Endodermal cell (in vitro differentiated cells): ENCODE results near the gene PRRG3. TPM values are rescaled to one million over a fixed set of nuclear protein-coding genes. Genes with fewer than 3 reads are reported as not detected.

Experiments
- DNase-seq: peaks from one replicate; pipeline ENCODE4 v3.0.0-alpha.2; 2017
- H3K27ac ChIP-seq: 2 replicates; pipeline ENCODE4 v1.5.1; 2013; ENCODE audit warnings: mild to moderate bottlenecking, low read depth, low read length, moderate library complexity
- H3K27me3 ChIP-seq: 2 replicates; pipeline ENCODE4 v1.6.1; 2013; ENCODE audit warnings: mild to moderate bottlenecking, low read length, moderate library complexity; ENCODE audit not compliant: insufficient read depth, control insufficient read depth, poor library complexity, severe bottlenecking
- H3K36me3 ChIP-seq: 2 replicates; pipeline ENCODE4 v1.7.0; 2013; ENCODE audit warnings: mild to moderate bottlenecking, low read length, moderate library complexity; ENCODE audit not compliant: control insufficient read depth, insufficient read depth
- H3K4me1 ChIP-seq: one replicate; pipeline ENCODE4 v1.7.0; 2013; ENCODE audit warnings: low read length; ENCODE audit not compliant: control insufficient read depth, insufficient read depth
- H3K4me3 ChIP-seq: 2 replicates; pipeline ENCODE4 v1.5.1; 2013; ENCODE audit warnings: mild to moderate bottlenecking, low read length, moderate library complexity
- H3K9ac ChIP-seq: 2 replicates; pipeline ENCODE4 v1.6.1; 2013; ENCODE audit warnings: mild to moderate bottlenecking, low read length, moderate library complexity; ENCODE audit not compliant: poor library complexity, severe bottlenecking; ENCODE audit errors: extremely low read depth
- H3K9me3 ChIP-seq: 2 replicates; pipeline ENCODE4 v1.6.1; 2013; ENCODE audit warnings: mild to moderate bottlenecking, low read length, moderate library complexity; ENCODE audit not compliant: control insufficient read depth
- H3K27ac Mint-ChIP-seq: 2 replicates; pipeline ENCODE4 v1.8.0; 2020; ENCODE audit warnings: mixed read lengths
- H3K27me3 Mint-ChIP-seq: 2 replicates; pipeline ENCODE4 v1.8.0; 2021; ENCODE audit warnings: mild to moderate bottlenecking, mixed read lengths; ENCODE audit not compliant: insufficient read depth
- H3K36me3 Mint-ChIP-seq: 2 replicates; pipeline ENCODE4 v1.8.0; 2020; ENCODE audit warnings: low read depth, mixed read lengths
- H3K4me1 Mint-ChIP-seq: 2 replicates; pipeline ENCODE4 v1.8.0; 2020; ENCODE audit warnings: mixed read lengths
- H3K4me3 Mint-ChIP-seq: 2 replicates; pipeline ENCODE4 v1.8.0; 2020; ENCODE audit warnings: mild to moderate bottlenecking, moderate library complexity, mixed read lengths
- H3K9me3 Mint-ChIP-seq: 2 replicates; pipeline ENCODE4 v1.8.0; 2020; ENCODE audit warnings: mild to moderate bottlenecking, mixed read lengths
- WGBS, 2 experiments: methylation state at CpG; one replicate each; pipeline versions ENCODE4 v1.1.5 to v1.1.7; 2013; ENCODE audit warnings: missing lambda C conversion rate in 2 of 2, mixed read lengths in 1 of 2; ENCODE audit not compliant: insufficient coverage in 1 of 2, insufficient read length in 1 of 2; 5-methylcytosine and 5-hydroxymethylcytosine counted together
- total RNA-seq, 2 donors: library from RNA; stranded (reverse); fragmentation: NEBNext Ultra II Directional in 1 of 2; extraction: Animal tissue kit (Norgen Biotek cat#: 25700) in 1 of 2; gene quantifications; 2 replicates in 1 of 2; 3 replicates in 1 of 2; pipeline ENCODE4 v1.2.1, GENCODE V29; 2021
- TF ChIP-seq, protein P1 (sequence below): fragments of 200-600 bp; sonication (generic); conservative IDR thresholded peaks from 2 replicates; pipeline ENCODE4 v1.5.0; 2021; ENCODE audit warnings: antibody characterized with exemption, mild to moderate bottlenecking

PRRG3 gene
- total RNA-seq, 2 donors from 2014 or later = 4.8 to 11.4 TPM

DNA sequence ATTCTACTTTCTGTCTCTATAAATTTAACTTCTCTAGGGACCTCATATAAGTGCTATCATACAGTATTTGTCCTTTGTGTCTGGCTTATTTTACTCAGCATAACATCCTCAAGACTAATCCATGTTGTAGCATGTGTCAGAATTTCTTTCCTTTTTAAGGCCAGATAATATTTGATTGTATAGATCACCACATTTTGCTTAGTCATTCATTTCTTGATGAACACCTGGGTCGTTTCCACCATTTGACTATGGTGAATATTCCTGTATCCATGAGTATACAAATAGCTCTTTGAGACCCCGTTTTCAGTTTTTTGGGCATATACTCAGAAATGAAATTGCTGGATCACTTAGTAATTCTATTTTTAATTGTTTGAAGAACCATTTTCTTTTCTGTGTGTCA lies 51.2 kb downstream of the PRRG3 start:
- Histone ChIP-seq H3K9me3 (no peaks in the 10 kb centered on the region), H3K4me3 (no peak overlapping the region), H3K9ac (no peak overlapping the region), H3K27me3 (no peaks in the 10 kb centered on the region), H3K4me1 (no peaks in the 10 kb centered on the region), H3K27ac (no peak overlapping the region), H3K36me3 (no peaks in the 10 kb centered on the region)
- Mint-ChIP-seq H3K27me3 (peaks cover under 1% of the 10 kb centered on the region), H3K36me3 (no peaks in the 10 kb centered on the region), H3K9me3 (peaks cover 66% of the 10 kb centered on the region), H3K4me3 (no peak overlapping the region), H3K4me1 (peaks cover 2% of the 10 kb centered on the region), H3K27ac (no peak overlapping the region)
- TF ChIP-seq, protein P1, sequence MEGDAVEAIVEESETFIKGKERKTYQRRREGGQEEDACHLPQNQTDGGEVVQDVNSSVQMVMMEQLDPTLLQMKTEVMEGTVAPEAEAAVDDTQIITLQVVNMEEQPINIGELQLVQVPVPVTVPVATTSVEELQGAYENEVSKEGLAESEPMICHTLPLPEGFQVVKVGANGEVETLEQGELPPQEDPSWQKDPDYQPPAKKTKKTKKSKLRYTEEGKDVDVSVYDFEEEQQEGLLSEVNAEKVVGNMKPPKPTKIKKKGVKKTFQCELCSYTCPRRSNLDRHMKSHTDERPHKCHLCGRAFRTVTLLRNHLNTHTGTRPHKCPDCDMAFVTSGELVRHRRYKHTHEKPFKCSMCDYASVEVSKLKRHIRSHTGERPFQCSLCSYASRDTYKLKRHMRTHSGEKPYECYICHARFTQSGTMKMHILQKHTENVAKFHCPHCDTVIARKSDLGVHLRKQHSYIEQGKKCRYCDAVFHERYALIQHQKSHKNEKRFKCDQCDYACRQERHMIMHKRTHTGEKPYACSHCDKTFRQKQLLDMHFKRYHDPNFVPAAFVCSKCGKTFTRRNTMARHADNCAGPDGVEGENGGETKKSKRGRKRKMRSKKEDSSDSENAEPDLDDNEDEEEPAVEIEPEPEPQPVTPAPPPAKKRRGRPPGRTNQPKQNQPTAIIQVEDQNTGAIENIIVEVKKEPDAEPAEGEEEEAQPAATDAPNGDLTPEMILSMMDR = no peak
- no peak for DNase-seq
- 100% methylated on average over 2 of the region's 2 CpGs; no CpG with 5 or more reads in 1 of the 2 experiments for WGBS, 2 experiments

DNA sequence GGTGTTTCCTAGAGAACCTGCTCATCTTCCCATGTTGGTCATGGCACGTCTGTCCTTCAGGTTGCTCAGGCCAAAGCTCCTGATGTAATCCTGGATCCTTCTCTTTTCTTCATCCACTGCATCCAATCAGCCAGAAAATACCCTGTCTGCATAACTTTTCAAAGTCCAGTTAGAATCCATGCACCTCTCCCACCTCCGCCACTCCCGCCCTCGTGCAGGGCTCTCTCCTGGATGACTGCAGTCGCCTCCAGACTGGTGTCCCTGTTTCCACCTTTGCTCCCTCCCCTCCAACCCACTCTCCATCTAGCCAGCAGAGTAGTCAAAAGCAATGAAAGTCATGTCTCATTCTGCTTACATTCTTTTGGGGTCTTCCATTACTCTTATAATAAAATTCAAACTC lies 55.3 kb downstream of the PRRG3 start:
- Histone ChIP-seq H3K27ac (no peak overlapping the region), H3K4me1 (no peaks in the 10 kb centered on the region), H3K9me3 (no peaks in the 10 kb centered on the region), H3K36me3 (no peaks in the 10 kb centered on the region), H3K4me3 (no peak overlapping the region), H3K9ac (no peak overlapping the region), H3K27me3 (no peaks in the 10 kb centered on the region)
- Mint-ChIP-seq H3K36me3 (no peaks in the 10 kb centered on the region), H3K4me1 (peaks cover 2% of the 10 kb centered on the region), H3K27me3 (peaks cover 6% of the 10 kb centered on the region), H3K27ac (no peak overlapping the region), H3K4me3 (no peak overlapping the region), H3K9me3 (peaks cover 70% of the 10 kb centered on the region)
- TF ChIP-seq, protein P1 = no peak
- DNase-seq = no peak
- 91% methylated on average over 5 of the region's 5 CpGs; no CpG with 5 or more reads in 1 of the 2 experiments for WGBS, 2 experiments

DNA sequence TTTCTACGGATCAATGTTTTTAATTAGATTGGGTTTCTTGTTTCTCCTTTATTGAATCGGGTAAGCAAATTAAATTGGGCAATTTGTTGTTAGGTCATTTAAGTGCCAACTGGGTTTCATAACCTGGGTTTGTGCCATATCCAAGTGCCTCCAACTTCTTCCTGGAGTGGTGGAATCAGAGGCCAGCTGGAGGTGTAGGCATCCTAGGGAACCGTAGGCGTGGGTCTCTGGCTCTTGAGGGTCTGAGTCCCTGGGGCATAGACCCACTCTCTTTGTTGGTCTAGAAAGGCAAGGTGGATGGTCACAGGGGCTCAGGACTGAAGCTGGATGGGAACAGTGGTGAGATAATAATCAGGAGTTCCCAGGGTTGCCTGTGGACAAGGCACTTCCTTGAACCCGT lies 57.6 kb downstream of the PRRG3 start:
- no peak overlapping the region for H3K4me3 Mint-ChIP-seq
- H3K9ac ChIP-seq = no peak overlapping the region
- no peaks in the 10 kb centered on the region for H3K36me3 ChIP-seq
- H3K9me3 Mint-ChIP-seq = peaks cover 74% of the 10 kb centered on the region
- TF ChIP-seq, protein P1 = no peak
- peaks cover 12% of the 10 kb centered on the region for H3K27me3 Mint-ChIP-seq
- no peak for DNase-seq
- H3K4me1 ChIP-seq = no peaks in the 10 kb centered on the region
- H3K36me3 Mint-ChIP-seq = no peaks in the 10 kb centered on the region
- peaks cover 4% of the 10 kb centered on the region for H3K4me1 Mint-ChIP-seq
- no peak overlapping the region for H3K27ac Mint-ChIP-seq
- H3K27me3 ChIP-seq = no peaks in the 10 kb centered on the region
- H3K9me3 ChIP-seq = no peaks in the 10 kb centered on the region
- H3K27ac ChIP-seq = no peak overlapping the region
- WGBS, 2 experiments = 82% methylated on average over 5 of the region's 5 CpGs; no CpG with 5 or more reads in 1 of the 2 experiments
- no peak overlapping the region for H3K4me3 ChIP-seq
